Neural progenitor cell (in vitro differentiated cells): ENCODE measurements around the gene PTPRK. TPM values are rescaled to one million over a fixed set of nuclear protein-coding genes. Genes with fewer than 3 reads are reported as not detected.

Experiments used
- DNase-seq: peaks from one replicate; pipeline ENCODE4 v3.0.0-alpha.2; 2016; ENCODE audit warnings: low spot score
- H2AFZ ChIP-seq: fragments of 200-600 bp; sonication (generic); replicated peaks from 2 replicates; pipeline ENCODE4 v1.6.1; 2016; ENCODE audit warnings: antibody characterized with exemption
- H3F3A ChIP-seq: fragments of 200-600 bp; sonication (generic); 2 replicates; pipeline ENCODE4 v1.6.1; 2016; ENCODE audit warnings: antibody characterized with exemption, low read depth
- H3K27ac ChIP-seq: fragments of 200-600 bp; sonication (generic); 2 replicates; pipeline ENCODE4 v1.5.1; 2016; ENCODE audit warnings: mild to moderate bottlenecking
- H3K27me3 ChIP-seq: fragments of 200-600 bp; sonication (generic); 2 replicates; pipeline ENCODE4 v1.6.1; 2016; ENCODE audit warnings: mild to moderate bottlenecking, moderate library complexity
- H3K36me3 ChIP-seq: fragments of 200-600 bp; sonication (generic); 2 replicates; pipeline ENCODE4 v1.5.1; 2016
- H3K4me1 ChIP-seq: fragments of 200-600 bp; sonication (generic); 2 replicates; pipeline ENCODE4 v1.6.1; 2016; ENCODE audit warnings: mixed run types
- H3K4me2 ChIP-seq: fragments of 200-600 bp; sonication (generic); 2 replicates; pipeline ENCODE4 v1.6.1; 2016
- H3K4me3 ChIP-seq: fragments of 200-600 bp; sonication (generic); 2 replicates; pipeline ENCODE4 v1.5.1; 2016
- H3K79me2 ChIP-seq: fragments of 200-600 bp; sonication (generic); 2 replicates; pipeline ENCODE4 v1.6.1; 2016; ENCODE audit warnings: low read depth
- H3K9ac ChIP-seq: fragments of 200-600 bp; sonication (generic); 2 replicates; pipeline ENCODE4 v1.6.1; 2016
- H3K9me3 ChIP-seq: fragments of 200-600 bp; sonication (generic); 2 replicates; pipeline ENCODE4 v1.5.1; 2016; ENCODE audit warnings: low read depth
- H4K20me1 ChIP-seq: fragments of 200-600 bp; sonication (generic); 2 replicates; pipeline ENCODE4 v1.6.1; 2016; ENCODE audit warnings: low read depth
- H3K27ac Mint-ChIP-seq: 3 replicates; pipeline ENCODE4 v1.8.0; 2021; ENCODE audit warnings: mixed read lengths
- H3K27me3 Mint-ChIP-seq: 2 replicates; pipeline ENCODE4 v1.8.0; 2022; ENCODE audit warnings: low read depth, mild to moderate bottlenecking, inconsistent platforms, moderate library complexity, mixed read lengths; ENCODE audit not compliant: insufficient read depth
- H3K36me3 Mint-ChIP-seq: 3 replicates; pipeline ENCODE4 v1.8.0; 2021; ENCODE audit warnings: mixed read lengths
- H3K4me1 Mint-ChIP-seq: 3 replicates; pipeline ENCODE4 v1.8.0; 2021; ENCODE audit warnings: mixed read lengths
- H3K4me3 Mint-ChIP-seq: 3 replicates; pipeline ENCODE4 v1.8.0; 2021; ENCODE audit warnings: mild to moderate bottlenecking, moderate library complexity, mixed read lengths
- H3K9me3 Mint-ChIP-seq: 3 replicates; pipeline ENCODE4 v1.8.0; 2020; ENCODE audit warnings: mixed read lengths
- EZH2 ChIP-seq: fragments of 200-600 bp; sonication (generic); IDR thresholded peaks from 2 replicates; pipeline ENCODE4 v1.6.1; 2017; ENCODE audit warnings: antibody characterized with exemption, mild to moderate bottlenecking, moderate library complexity
- EZH2phosphoT487 ChIP-seq: fragments of 200-600 bp; sonication (generic); IDR thresholded peaks from 2 replicates; pipeline ENCODE4 v1.6.1; 2017; ENCODE audit warnings: antibody characterized with exemption
- total RNA-seq: library from RNA; depleted of rRNA; stranded (reverse); fragments of >200 nt; gene quantifications from 2 replicates; pipeline ENCODE4 v1.2.3, GENCODE V29; 2015; ENCODE audit warnings: low replicate concordance
- TF ChIP-seq, protein P1 (sequence below): fragments of 200-600 bp; sonication (generic); IDR thresholded peaks from 2 replicates; pipeline ENCODE4 v1.5.1; 2017; ENCODE audit warnings: antibody characterized with exemption, mild to moderate bottlenecking

Gene PTPRK
- total RNA-seq, 1 donor from 2014 or later = 35.0 TPM

DNA sequence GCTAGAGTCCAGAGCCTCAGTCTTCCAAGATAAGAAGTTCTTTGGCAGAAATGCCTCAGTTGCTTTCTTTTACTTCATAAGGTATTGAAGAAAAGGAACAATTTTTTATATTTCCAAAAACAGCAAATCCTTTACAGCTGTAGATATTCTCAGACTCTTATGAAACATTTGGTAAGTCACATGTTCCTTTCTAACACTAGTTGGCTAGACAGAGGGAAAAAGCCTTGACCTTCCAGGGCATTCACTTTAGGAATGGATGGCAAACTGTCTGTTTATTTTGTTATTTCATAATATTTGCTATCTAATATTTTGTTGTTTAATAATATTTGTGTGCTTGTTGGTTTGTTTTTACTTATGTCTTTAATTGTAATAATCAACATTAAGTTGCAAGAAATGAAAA is 140.8 kb downstream of the PTPRK start:
- Mint-ChIP-seq H3K27me3 (no peaks in the 10 kb centered on the region), H3K36me3 (peaks cover 20% of the 10 kb centered on the region), H3K4me3 (no peak overlapping the region), H3K27ac (no peak overlapping the region), H3K4me1 (no peaks in the 10 kb centered on the region), H3K9me3 (peaks cover 27% of the 10 kb centered on the region)
- DNase-seq = no peak
- Histone ChIP-seq H3K27me3 (no peaks in the 10 kb centered on the region), H2AFZ (no peak overlapping the region), H3K36me3 (peaks cover 3% of the 10 kb centered on the region), H3K9ac (no peak overlapping the region), H3K27ac (no peak overlapping the region), H3K9me3 (peaks cover 10% of the 10 kb centered on the region), H3K79me2 (peaks cover 4% of the 10 kb centered on the region), H3K4me3 (no peak overlapping the region), H3K4me2 (no peak overlapping the region), H4K20me1 (no peaks in the 10 kb centered on the region), H3K4me1 (no peaks in the 10 kb centered on the region), H3F3A (no peaks in the 10 kb centered on the region)
- no peak for TF ChIP-seq EZH2phosphoT487
- TF ChIP-seq, protein P1, sequence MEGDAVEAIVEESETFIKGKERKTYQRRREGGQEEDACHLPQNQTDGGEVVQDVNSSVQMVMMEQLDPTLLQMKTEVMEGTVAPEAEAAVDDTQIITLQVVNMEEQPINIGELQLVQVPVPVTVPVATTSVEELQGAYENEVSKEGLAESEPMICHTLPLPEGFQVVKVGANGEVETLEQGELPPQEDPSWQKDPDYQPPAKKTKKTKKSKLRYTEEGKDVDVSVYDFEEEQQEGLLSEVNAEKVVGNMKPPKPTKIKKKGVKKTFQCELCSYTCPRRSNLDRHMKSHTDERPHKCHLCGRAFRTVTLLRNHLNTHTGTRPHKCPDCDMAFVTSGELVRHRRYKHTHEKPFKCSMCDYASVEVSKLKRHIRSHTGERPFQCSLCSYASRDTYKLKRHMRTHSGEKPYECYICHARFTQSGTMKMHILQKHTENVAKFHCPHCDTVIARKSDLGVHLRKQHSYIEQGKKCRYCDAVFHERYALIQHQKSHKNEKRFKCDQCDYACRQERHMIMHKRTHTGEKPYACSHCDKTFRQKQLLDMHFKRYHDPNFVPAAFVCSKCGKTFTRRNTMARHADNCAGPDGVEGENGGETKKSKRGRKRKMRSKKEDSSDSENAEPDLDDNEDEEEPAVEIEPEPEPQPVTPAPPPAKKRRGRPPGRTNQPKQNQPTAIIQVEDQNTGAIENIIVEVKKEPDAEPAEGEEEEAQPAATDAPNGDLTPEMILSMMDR = no peak
- TF ChIP-seq EZH2 = no peak

DNA sequence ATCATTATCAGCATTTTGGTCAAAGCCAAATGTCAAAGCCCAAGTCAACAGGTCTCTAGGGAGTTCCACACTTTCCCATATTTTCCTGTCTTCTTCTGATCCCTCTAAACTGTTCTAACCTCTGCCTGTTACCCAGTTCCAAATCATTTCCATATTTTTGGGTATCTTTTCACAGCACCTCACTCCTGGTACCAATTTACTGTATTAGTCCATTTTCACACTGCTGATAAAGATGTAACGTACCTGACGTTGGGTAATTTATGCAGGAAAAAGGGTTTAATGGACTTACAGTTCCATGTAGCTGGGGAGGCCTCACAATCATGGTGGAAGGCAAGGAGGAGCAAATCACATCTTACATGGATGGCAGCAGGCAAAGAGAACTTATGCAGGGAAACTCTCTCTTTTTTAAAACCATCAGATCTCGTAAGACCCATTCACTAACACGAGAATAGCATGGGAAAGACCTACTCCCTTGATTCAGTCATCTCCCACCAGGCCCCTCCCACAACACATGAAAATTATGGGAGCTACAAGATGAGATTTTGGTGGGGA is 143.4 kb downstream of the PTPRK start:
- peaks cover 3% of the 10 kb centered on the region for H3K36me3 ChIP-seq
- no peak overlapping the region for H3K4me3 Mint-ChIP-seq
- H3K9me3 ChIP-seq = peaks cover 10% of the 10 kb centered on the region
- no peaks in the 10 kb centered on the region for H4K20me1 ChIP-seq
- H3K27ac ChIP-seq = no peak overlapping the region
- H3K27me3 Mint-ChIP-seq = no peaks in the 10 kb centered on the region
- H3K9ac ChIP-seq = no peak overlapping the region
- no peak for TF ChIP-seq EZH2phosphoT487
- TF ChIP-seq EZH2 = no peak
- TF ChIP-seq, protein P1 = no peak
- H3K27me3 ChIP-seq = no peaks in the 10 kb centered on the region
- H3K4me3 ChIP-seq = no peak overlapping the region
- H2AFZ ChIP-seq = no peak overlapping the region
- peaks cover 4% of the 10 kb centered on the region for H3K79me2 ChIP-seq
- peaks cover 31% of the 10 kb centered on the region for H3K9me3 Mint-ChIP-seq
- H3K4me2 ChIP-seq = no peak overlapping the region
- no peaks in the 10 kb centered on the region for H3K4me1 ChIP-seq
- DNase-seq = no peak
- H3K27ac Mint-ChIP-seq = no peak overlapping the region
- H3F3A ChIP-seq = no peaks in the 10 kb centered on the region
- peaks cover 25% of the 10 kb centered on the region for H3K36me3 Mint-ChIP-seq
- H3K4me1 Mint-ChIP-seq = no peaks in the 10 kb centered on the region

DNA sequence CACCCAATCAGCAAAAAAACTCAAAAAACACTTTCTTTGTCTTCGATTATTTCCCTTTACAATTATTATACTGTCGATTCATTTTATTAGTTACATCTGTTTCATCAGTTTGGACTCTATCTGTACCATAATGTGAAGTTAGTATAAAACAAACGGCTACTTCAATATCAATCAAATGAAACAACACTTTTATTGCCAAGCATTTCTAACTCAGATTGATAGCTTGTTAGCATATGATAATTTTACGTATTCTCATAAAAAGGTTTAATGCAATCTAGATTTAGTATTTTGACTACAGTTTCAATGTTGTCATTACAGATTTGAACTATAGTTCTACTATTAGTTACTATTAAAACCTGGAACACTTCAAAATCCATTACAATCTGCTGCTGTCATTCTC is 149.3 kb downstream of the PTPRK start:
- no peak overlapping the region for H3K4me2 ChIP-seq
- Mint-ChIP-seq H3K4me3 (no peak overlapping the region), H3K27me3 (no peaks in the 10 kb centered on the region), H3K36me3 (peaks cover 18% of the 10 kb centered on the region), H3K27ac (no peak overlapping the region), H3K4me1 (no peaks in the 10 kb centered on the region), H3K9me3 (peaks cover 16% of the 10 kb centered on the region)
- no peak overlapping the region for H3K9ac ChIP-seq
- H3F3A ChIP-seq = no peaks in the 10 kb centered on the region
- H3K4me1 ChIP-seq = no peaks in the 10 kb centered on the region
- no peak for DNase-seq
- H3K9me3 ChIP-seq = no peaks in the 10 kb centered on the region
- H3K36me3 ChIP-seq = no peaks in the 10 kb centered on the region
- no peak overlapping the region for H3K27ac ChIP-seq
- no peaks in the 10 kb centered on the region for H3K27me3 ChIP-seq
- H2AFZ ChIP-seq = no peak overlapping the region
- no peaks in the 10 kb centered on the region for H4K20me1 ChIP-seq
- no peak overlapping the region for H3K4me3 ChIP-seq
- TF ChIP-seq, protein P1 = no peak
- TF ChIP-seq EZH2 = no peak
- no peak for TF ChIP-seq EZH2phosphoT487
- peaks cover 9% of the 10 kb centered on the region for H3K79me2 ChIP-seq
